ENCODE data around the gene NECTIN4. TPM values are rescaled to one million over a fixed set of nuclear protein-coding genes. Genes with fewer than 3 reads are reported as not detected.

NECTIN4 gene
- total and polyA plus RNA-seq, 8 donors: 5.6 to 11.2 (median 9.3) TPM

GRCh38 chr1:161098210-161099068, 9.1 kb upstream of the NECTIN4 start, which contains the start of gene KLHDC9:
TSS of gene KLHDC9 (plus strand) at chr1:161098361. CDS start at chr1:161098536, 175 bp downstream.
- Histone ChIP-seq H3K4me1 (peaks cover 14 to 32% of the 10 kb centered on the region in 2 donors), H3K27ac (peak within 1 kb of the TSS; percentile 19 to 60), H3K9me3 (no peaks in the 10 kb centered on the region), H3K36me3 (peaks cover 0 to 33% of the 10 kb centered on the region in 2 donors), H3K27me3 (no peaks in the 10 kb centered on the region), H3K4me3 (peak within 1 kb of the TSS; percentile 49 to 62)
- intact Hi-C loops (cut with DNase I): loop anchor here in 1 of 2 donors (5.0 kb wide), 1 partner anchor 101 kb away; no protein-coding TSS in a partner anchor
- DNase-seq (peak in 3 of 4 donors; percentile 85 to 91 (median 85)), ATAC-seq (peak; percentile 90)
- TF ChIP-seq CTCF (IDR thresholded peaks at IDR 0.05): no peak

- no peak overlapping the region for H3K4me3 ChIP-seq
- intact Hi-C loops (cut with DNase I): loop anchor here in 1 of 2 donors (5.0 kb wide), 1 partner anchor 99 kb away; no protein-coding TSS in a partner anchor
- H3K9me3 ChIP-seq: no peaks in the 10 kb centered on the region
- H3K27me3 ChIP-seq: no peaks in the 10 kb centered on the region
- H3K36me3 ChIP-seq: peaks cover 0 to 24% of the 10 kb centered on the region in 2 donors
- H3K4me1 ChIP-seq: peaks cover 14 to 32% of the 10 kb centered on the region in 2 donors
- peak overlapping the region; percentile 19 to 51 for H3K27ac ChIP-seq
- peak in 1 of 4 donors; percentile 76 for DNase-seq
- no peak for ATAC-seq
- no peak for TF ChIP-seq CTCF (IDR thresholded peaks at IDR 0.05)
These were observed 7.2 kb upstream of the NECTIN4 start for GRCh38 chr1:161096530-161096929.

- intact Hi-C loops (cut with DNase I): loop anchor here in 1 of 2 donors (5.0 kb wide), 1 partner anchor 99 kb away; no protein-coding TSS in a partner anchor
- DNase-seq (no peak), ATAC-seq (no peak)
- TF ChIP-seq CTCF (IDR thresholded peaks at IDR 0.05): no peak
- peaks cover 0 to 19% of the 10 kb centered on the region in 2 donors for H3K36me3 ChIP-seq
- peaks cover 14 to 32% of the 10 kb centered on the region in 2 donors for H3K4me1 ChIP-seq
- H3K4me3 ChIP-seq: no peak overlapping the region
- peak overlapping the region in 1 of 2 donors; percentile 51 for H3K27ac ChIP-seq
- no peaks in the 10 kb centered on the region for H3K9me3 ChIP-seq
- H3K27me3 ChIP-seq: no peaks in the 10 kb centered on the region
These were observed 6.7 kb upstream of the NECTIN4 start for GRCh38 chr1:161096015-161096414.

GRCh38 chr1:161095230-161095629, 5.9 kb upstream of the NECTIN4 start:
- intact Hi-C loops (cut with DNase I): loop anchor here in 1 of 2 donors (5.0 kb wide), 1 partner anchor 98 kb away; no protein-coding TSS in a partner anchor
- peaks cover 14 to 32% of the 10 kb centered on the region in 2 donors for H3K4me1 ChIP-seq
- TF ChIP-seq CTCF (IDR thresholded peaks at IDR 0.05): no peak
- peaks cover 0 to 11% of the 10 kb centered on the region in 2 donors for H3K36me3 ChIP-seq
- no peak for DNase-seq
- no peak for ATAC-seq
- H3K4me3 ChIP-seq: no peak overlapping the region
- no peaks in the 10 kb centered on the region for H3K9me3 ChIP-seq
- no peaks in the 10 kb centered on the region for H3K27me3 ChIP-seq
- no peak overlapping the region for H3K27ac ChIP-seq

- no peak for TF ChIP-seq CTCF (IDR thresholded peaks at IDR 0.05)
- DNase-seq: no peak
- intact Hi-C loops (cut with DNase I): no loop called here
- H3K9me3 ChIP-seq: no peaks in the 10 kb centered on the region
- peaks cover 14 to 34% of the 10 kb centered on the region in 2 donors for H3K4me1 ChIP-seq
- no peak overlapping the region for H3K27ac ChIP-seq
- H3K4me3 ChIP-seq: no peak overlapping the region
- H3K36me3 ChIP-seq: peaks cover 0 to 3% of the 10 kb centered on the region in 2 donors
- no peaks in the 10 kb centered on the region for H3K27me3 ChIP-seq
- no peak for ATAC-seq
These were observed 5.1 kb upstream of the NECTIN4 start for GRCh38 chr1:161094481-161094880.
